ENCODE results near the gene AUTS2. TPM values are rescaled to one million over a fixed set of nuclear protein-coding genes. Genes with fewer than 3 reads are reported as not detected.

Gene AUTS2
- total and polyA plus RNA-seq, 9 of the 15 experiments (the other 6 are each of a cell fraction or from before 2014, with no cell fraction given): 0.58 TPM; not detected in 8

DNA sequence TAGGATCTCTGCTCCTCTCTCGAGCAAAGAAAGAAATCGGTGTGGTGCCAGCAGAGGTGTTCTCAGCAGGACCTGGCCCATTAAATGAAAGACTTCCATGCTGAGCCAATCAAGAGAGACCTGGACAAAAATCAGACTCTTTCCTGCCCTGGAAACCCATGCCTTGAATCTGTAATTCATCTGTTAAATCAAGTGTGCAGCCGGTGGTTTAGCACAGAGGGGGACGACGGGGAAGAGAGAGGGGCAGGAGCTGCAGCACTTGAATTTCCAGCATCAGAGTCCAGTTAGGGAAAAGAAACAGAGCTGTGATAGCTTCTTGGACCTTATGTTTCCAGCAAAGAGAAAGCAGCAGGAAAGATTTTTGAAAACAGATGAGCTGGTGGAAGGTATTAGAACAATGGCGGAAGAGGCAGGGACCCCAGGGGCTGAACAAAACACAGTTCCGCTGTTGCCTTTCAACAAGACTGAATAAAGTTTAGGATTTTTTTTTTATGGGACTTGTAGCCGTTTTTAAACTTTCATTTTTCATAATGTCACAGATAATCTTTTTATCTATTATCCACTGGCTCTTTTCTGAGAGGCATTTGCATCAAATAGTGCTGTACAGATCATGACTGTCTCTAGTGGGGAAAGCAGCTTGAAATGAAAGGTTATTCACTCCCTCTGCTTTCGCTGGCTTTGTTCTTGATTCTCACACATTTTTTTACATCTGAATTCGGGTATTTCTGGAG is 990.1 kb downstream of the AUTS2 start:
- ChIA-PET CTCF (ENCODE audit: low intra/inter-chr PET ratio) (no interaction called here), POLR2A (no interaction called here)
- H2AFZ ChIP-seq (ENCODE audit: low read depth, low read length): no peak overlapping the region
- DNase-seq (ENCODE audit: extremely low read depth in 1 of 4, low spot score in 3 of 4) (no peak), ATAC-seq (no peak), FAIRE-seq (no peak)
- BruUV-seq (replicated peaks): no TSS peak
- no peaks in the 10 kb centered on the region for H3K9me3 ChIP-seq (replicated peaks; ENCODE audit: control insufficient read depth, insufficient read depth, low read depth, low read length)
- TF ChIP-seq RBM14 (IDR thresholded peaks at IDR 0.05; ENCODE audit: borderline replicate concordance, insufficient read depth, low read depth, low read length): no peak
- TF ChIP-seq KLF13 (tag; IDR thresholded peaks at IDR 0.05; ENCODE audit: borderline replicate concordance, low read depth): no peak
- TF ChIP-seq, protein P1, sequence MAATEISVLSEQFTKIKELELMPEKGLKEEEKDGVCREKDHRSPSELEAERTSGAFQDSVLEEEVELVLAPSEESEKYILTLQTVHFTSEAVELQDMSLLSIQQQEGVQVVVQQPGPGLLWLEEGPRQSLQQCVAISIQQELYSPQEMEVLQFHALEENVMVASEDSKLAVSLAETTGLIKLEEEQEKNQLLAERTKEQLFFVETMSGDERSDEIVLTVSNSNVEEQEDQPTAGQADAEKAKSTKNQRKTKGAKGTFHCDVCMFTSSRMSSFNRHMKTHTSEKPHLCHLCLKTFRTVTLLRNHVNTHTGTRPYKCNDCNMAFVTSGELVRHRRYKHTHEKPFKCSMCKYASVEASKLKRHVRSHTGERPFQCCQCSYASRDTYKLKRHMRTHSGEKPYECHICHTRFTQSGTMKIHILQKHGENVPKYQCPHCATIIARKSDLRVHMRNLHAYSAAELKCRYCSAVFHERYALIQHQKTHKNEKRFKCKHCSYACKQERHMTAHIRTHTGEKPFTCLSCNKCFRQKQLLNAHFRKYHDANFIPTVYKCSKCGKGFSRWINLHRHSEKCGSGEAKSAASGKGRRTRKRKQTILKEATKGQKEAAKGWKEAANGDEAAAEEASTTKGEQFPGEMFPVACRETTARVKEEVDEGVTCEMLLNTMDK (IDR thresholded peaks at IDR 0.05; ENCODE audit: borderline replicate concordance, insufficient read depth, low read depth, low read length, poor library complexity, severe bottlenecking): no peak
- TF ChIP-seq GTF2E2 (tag; IDR thresholded peaks at IDR 0.05): no peak
- TF ChIP-seq TCF7 (IDR thresholded peaks at IDR 0.05; ENCODE audit: borderline replicate concordance): no peak
- no peak for TF ChIP-seq TGIF2 (CRISPR knock-in tag; IDR thresholded peaks at IDR 0.05)
- no peak for TF ChIP-seq ZNF589 (CRISPR knock-in tag; IDR thresholded peaks at IDR 0.05; ENCODE audit: low read depth)
- TF ChIP-seq, protein P2, sequence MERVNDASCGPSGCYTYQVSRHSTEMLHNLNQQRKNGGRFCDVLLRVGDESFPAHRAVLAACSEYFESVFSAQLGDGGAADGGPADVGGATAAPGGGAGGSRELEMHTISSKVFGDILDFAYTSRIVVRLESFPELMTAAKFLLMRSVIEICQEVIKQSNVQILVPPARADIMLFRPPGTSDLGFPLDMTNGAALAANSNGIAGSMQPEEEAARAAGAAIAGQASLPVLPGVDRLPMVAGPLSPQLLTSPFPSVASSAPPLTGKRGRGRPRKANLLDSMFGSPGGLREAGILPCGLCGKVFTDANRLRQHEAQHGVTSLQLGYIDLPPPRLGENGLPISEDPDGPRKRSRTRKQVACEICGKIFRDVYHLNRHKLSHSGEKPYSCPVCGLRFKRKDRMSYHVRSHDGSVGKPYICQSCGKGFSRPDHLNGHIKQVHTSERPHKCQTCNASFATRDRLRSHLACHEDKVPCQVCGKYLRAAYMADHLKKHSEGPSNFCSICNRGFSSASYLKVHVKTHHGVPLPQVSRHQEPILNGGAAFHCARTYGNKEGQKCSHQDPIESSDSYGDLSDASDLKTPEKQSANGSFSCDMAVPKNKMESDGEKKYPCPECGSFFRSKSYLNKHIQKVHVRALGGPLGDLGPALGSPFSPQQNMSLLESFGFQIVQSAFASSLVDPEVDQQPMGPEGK (CRISPR knock-in tag; IDR thresholded peaks at IDR 0.05; ENCODE audit: borderline replicate concordance): no peak
- TF ChIP-seq TBL1XR1 (IDR thresholded peaks at IDR 0.05; ENCODE audit: low read length in 2 of 2): no peak
- no peak for TF ChIP-seq RBFOX2 (IDR thresholded peaks at IDR 0.05; ENCODE audit: low read depth, low read length)
- no peak for TF ChIP-seq ZNF436 (CRISPR knock-in tag; IDR thresholded peaks at IDR 0.05)
- no peak for TF ChIP-seq MTA2 (IDR thresholded peaks at IDR 0.05; ENCODE audit: low read depth)
- TF ChIP-seq KAT7 (CRISPR knock-in tag; IDR thresholded peaks at IDR 0.05; ENCODE audit: borderline replicate concordance): no peak
- no peak for TF ChIP-seq HSF4 (CRISPR knock-in tag; IDR thresholded peaks at IDR 0.05; ENCODE audit: borderline replicate concordance)
- TF ChIP-seq POLR2AphosphoS5 (IDR thresholded peaks at IDR 0.05; ENCODE audit: control insufficient read depth, insufficient read depth, low read depth, low read length): no peak
- H3K4me1 ChIP-seq (replicated peaks in 1 of 2; ENCODE audit: control insufficient read depth in 2 of 2, insufficient read depth in 2 of 2, low read length in 2 of 2): no peaks in the 10 kb centered on the region
- H3K27me3 ChIP-seq (ENCODE audit: control insufficient read depth in 2 of 2, insufficient read depth in 2 of 2, low read length in 2 of 2): peaks cover 16 to 21% of the 10 kb centered on the region in 2 experiments
- no peak overlapping the region for H3K4me3 ChIP-seq
- no peaks in the 10 kb centered on the region for H3K79me2 ChIP-seq (ENCODE audit: control insufficient read depth, insufficient read depth, low read length)
- no peak overlapping the region for H3K4me2 ChIP-seq (ENCODE audit: insufficient read depth, low read length)
- intact Hi-C loops (cut with micrococcal nuclease) (no loop called here), in situ Hi-C loops (cut with MboI) (no loop called here)
- no peak overlapping the region for H3K27ac ChIP-seq (ENCODE audit: extremely low read depth, low read depth, low read length)
- H3K36me3 ChIP-seq (ENCODE audit: control insufficient read depth, insufficient read depth, low read length): no peaks in the 10 kb centered on the region
- 4% methylated on average over 10 of the region's 10 CpGs for WGBS (ENCODE audit: insufficient coverage, low coverage, missing lambda C conversion rate)
- no peaks in the 10 kb centered on the region for H3K9me1 ChIP-seq (ENCODE audit: control insufficient read depth, insufficient read depth, low read length)
- H4K20me1 ChIP-seq (replicated peaks; ENCODE audit: control insufficient read depth, insufficient read depth, low read length): no peaks in the 10 kb centered on the region; the same call in 1 of the 2 replicates
- no peak overlapping the region for H3K9ac ChIP-seq (ENCODE audit: insufficient read depth in 1 of 2, low read depth in 2 of 2, low read length in 2 of 2)
